GM19468 (cell line): ENCODE results near the gene SLC8A3.

Experiments used
- ATAC-seq: cut with Tn5 transposase; IDR thresholded peaks from one replicate; pipeline ENCODE4 v1.9.1; 2021; ENCODE audit warnings: mild to moderate bottlenecking, moderate library complexity, moderate number of reproducible peaks; ENCODE audit not compliant: unreplicated experiment; ENCODE audit errors: extremely low read depth

Gene SLC8A3

DNA sequence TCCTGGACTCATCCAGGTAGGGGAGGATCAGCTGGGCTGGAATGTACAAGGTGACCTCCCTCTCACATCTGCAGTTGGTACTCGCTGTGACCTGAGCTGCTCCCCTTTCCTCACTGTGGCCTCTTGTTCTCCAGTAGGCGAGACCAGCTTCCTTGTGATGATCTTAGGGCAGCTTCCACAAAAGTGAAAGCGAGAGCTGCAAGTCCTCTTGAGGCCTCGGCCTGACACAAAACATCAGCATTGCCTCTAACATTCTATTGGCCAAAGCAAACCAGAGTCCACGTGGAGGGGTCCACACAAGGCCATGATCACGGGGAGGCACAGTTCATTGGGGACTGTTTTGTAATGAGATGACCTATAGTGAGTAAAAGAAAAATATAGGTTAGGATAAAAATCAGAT lies 182.1 kb downstream of the SLC8A3 start:
- ATAC-seq, result no peak

DNA sequence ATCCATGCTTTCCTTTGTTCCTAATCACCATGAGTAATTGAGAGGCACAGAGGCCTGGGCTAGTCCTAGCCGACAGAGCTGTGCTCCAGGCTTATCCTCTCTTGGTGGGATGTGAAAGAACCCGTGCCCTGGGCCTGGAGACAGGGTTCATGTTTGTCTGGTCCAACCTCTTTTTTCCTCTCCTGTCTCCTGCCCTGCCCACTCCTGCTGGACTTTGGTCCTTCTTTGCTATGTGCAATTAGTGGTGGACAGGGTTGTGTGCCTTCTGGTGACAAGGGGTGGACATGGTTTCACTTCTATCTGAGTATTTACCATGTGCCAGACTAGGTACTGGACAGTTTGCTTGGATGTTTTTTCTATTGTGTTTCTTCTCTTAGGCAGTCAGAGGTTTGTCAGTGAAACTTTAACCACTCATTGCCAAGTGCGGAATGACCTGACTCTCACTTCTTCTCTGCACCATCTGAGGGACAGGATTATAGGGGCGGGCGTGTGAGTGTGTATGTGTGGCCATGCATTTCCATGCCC lies 183.4 kb downstream of the SLC8A3 start:
- ATAC-seq, result no peak

DNA sequence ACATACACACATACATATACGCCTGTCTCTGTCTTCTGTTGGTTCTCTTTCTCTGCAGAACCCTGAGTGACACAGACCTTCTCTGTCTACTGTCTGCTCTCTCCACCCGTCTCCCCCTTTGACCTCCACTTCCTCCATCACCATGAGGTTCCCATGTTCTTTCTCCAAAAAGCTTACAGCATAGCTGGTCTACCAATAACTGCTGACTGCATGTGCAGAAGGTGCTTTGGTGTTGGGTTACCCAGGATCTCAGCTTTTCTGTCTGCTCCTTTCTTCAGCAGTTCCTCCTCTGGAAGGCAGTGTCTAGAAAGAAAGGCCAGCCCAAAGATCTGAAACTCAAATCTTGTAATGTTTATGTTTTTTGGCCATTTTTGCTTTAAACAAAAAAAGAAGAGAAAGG lies 184.0 kb downstream of the SLC8A3 start:
- ATAC-seq, result no peak

DNA sequence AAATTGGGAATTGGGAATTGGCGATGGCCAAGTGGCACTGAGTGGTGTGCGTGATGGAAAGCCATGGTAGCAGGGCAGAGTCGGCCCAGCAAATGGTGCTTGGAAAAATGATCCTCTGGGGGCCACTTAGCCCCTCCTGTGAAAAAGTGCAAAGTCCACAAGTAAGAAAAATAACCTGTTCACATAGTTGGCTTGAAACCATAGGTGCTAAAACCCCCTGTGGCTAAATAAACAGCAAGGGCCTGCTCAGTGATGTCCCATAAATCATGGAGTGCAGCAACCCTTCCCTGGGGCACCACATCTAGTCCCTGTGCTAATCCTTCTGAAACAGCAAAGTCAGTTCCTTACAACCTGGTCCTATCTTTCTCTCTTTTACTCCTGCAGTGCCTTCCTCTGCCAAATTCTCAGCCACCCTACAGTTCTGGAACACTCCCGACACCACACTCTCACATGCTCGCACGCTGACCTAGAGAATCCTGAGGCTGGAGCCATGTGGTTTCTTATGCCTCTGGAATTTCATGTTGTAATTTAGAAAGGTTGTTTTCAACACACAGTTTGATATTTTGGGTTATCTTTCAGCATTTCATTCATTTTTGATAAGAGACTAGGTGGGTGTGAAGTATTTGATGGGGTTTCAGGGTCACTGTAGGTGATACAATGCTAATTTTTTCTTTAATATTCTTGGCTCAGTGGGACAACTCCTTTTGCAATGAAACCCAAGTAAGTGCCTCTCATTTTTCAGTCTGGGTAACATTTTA lies 186.0 kb downstream of the SLC8A3 start:
- no peak for ATAC-seq

DNA sequence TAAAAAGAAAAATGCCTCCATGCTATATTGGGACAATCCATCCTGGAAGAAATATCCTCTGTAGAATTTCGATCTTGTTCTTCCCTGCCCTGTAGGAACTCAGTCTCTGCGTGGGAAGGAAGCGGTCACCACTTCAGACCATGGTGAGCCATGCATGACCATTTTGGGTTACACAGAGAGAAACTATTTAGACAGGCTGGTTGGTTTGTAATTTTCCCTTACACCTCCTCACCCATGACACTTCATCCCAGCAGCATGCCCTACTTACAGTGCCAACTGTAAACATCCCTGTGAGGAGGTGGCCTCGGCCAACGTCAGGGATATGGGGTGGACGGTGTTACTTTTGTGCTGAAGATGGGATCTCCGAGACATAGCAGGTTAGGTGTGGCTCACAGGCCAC lies 188.2 kb downstream of the SLC8A3 start:
- no peak for ATAC-seq

DNA sequence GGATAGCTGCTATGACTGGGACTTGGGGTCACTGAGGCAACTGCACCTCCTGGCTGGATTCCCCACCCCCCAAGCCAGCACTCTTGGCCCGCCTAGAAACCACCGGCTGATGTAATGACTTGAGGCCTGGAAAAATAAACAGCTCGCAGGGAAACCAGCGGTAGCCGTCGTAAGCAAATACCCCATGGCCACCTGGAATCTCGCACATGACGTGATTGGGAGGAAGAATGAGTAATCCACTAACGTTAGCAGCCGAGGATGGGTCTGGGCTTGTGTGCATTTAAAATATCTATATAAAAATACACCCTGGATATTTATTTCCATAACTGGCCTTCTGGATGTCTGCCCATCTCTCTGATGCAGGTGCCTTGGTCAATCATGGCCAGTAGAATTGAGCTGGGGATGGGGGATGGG lies 189.5 kb downstream of the SLC8A3 start:
- ATAC-seq, result no peak

DNA sequence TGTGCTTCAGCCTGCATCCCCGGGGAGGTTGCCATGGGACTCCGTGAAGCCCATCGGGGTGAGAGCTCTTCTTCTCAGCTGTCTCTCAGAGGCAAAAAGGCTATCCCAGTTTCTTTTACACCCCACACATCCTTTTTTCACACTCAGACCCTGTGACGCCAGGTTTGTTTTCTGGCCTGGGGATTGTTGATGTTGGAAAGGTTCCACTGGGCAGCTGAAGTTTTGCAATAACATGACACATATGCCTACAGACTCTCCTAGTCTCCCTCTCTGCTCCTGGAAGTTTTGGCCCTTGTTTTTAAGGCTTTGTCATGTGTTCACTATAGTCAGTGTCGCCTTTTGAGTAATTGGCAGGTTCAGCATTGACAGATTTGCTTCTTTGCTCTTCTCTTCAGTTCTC lies 190.9 kb downstream of the SLC8A3 start:
- no peak for ATAC-seq

DNA sequence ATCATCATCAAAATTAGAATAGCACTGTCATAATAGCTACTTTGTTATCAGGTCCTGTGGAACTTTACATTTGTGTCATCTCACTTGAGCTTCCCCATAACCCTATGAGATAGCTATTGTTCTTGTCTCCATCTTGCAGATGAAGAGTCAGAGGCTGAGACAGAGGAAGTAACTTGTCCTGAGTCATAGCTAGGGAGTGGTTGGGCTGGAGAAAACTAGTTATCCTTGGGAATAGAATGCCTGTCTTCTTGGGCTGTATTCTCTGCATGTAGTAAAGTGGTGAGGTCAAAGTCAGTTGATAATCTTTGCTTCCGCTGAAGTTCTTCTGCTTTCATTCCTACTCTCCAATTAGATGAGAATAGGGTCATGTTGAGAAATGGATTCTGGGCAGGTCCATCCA lies 192.5 kb downstream of the SLC8A3 start:
- ATAC-seq, result no peak
